ENCODE results near the gene TPM2.

The TPM2 gene
- long read RNA-seq, donor 1, transcript TPM2-203 (9 exons, 1,183 nt), result major isoform, 32 of 135 reads
- long read RNA-seq, donor 1, transcript TPM2-201 (9 exons, 1,018 nt), result minor isoform, 12 of 135 reads
- long read RNA-seq, donor 1, partial matches to known transcripts, result 83 of 135 reads
- long read RNA-seq, donor 1, other reads (novel, unspliced or antisense), result 5 of 135 reads
- long read RNA-seq, donor 2, transcript TPM2-201 (9 exons, 1,018 nt), result minor isoform, 9 of 50 reads
- long read RNA-seq, donor 2, transcript TPM2-203 (9 exons, 1,183 nt), result major isoform, 14 of 50 reads
- long read RNA-seq, donor 2, partial matches to known transcripts, result 27 of 50 reads
- long read RNA-seq, donor 2, other reads (novel, unspliced or antisense), result 0 of 50 reads
- long read RNA-seq, donor 3, transcript TPM2-203 (9 exons, 1,183 nt), result major isoform, 10 of 36 reads
- long read RNA-seq, donor 3, partial matches to known transcripts, result 21 of 36 reads
- long read RNA-seq, donor 3, other reads (novel, unspliced or antisense), result 0 of 36 reads
- long read RNA-seq, donor 4, transcript TPM2-203 (9 exons, 1,183 nt), result major isoform, 11 of 68 reads
- long read RNA-seq, donor 4, partial matches to known transcripts, result 48 of 68 reads
- long read RNA-seq, donor 4, other reads (novel, unspliced or antisense), result 5 of 68 reads
- long read RNA-seq, donor 5, transcript TPM2-203 (9 exons, 1,183 nt), result major isoform, 33 of 64 reads
- long read RNA-seq, donor 5, transcript TPM2-201 (9 exons, 1,018 nt), result minor isoform, 13 of 64 reads
- long read RNA-seq, donor 5, partial matches to known transcripts, result 18 of 64 reads
- long read RNA-seq, donor 5, other reads (novel, unspliced or antisense), result 0 of 64 reads
- long read RNA-seq, donor 6, transcript TPM2-201 (9 exons, 1,018 nt), result minor isoform, 7 of 68 reads
- long read RNA-seq, donor 6, transcript TPM2-203 (9 exons, 1,183 nt), result major isoform, 32 of 68 reads
- long read RNA-seq, donor 6, partial matches to known transcripts, result 24 of 68 reads
- long read RNA-seq, donor 6, other reads (novel, unspliced or antisense), result 5 of 68 reads
- long read RNA-seq, donor 7, transcript TPM2-203 (9 exons, 1,183 nt), result major isoform, 35 of 157 reads
- long read RNA-seq, donor 7, transcript TPM2-201 (9 exons, 1,018 nt), result minor isoform, 14 of 157 reads
- long read RNA-seq, donor 7, partial matches to known transcripts, result 98 of 157 reads
- long read RNA-seq, donor 7, other reads (novel, unspliced or antisense), result 5 of 157 reads
- long read RNA-seq, donor 8, transcript TPM2-201 (9 exons, 1,018 nt), result minor isoform, 6 of 74 reads
- long read RNA-seq, donor 8, transcript TPM2-203 (9 exons, 1,183 nt), result major isoform, 32 of 74 reads
- long read RNA-seq, donor 8, partial matches to known transcripts, result 36 of 74 reads
- long read RNA-seq, donor 8, other reads (novel, unspliced or antisense), result 0 of 74 reads

DNA sequence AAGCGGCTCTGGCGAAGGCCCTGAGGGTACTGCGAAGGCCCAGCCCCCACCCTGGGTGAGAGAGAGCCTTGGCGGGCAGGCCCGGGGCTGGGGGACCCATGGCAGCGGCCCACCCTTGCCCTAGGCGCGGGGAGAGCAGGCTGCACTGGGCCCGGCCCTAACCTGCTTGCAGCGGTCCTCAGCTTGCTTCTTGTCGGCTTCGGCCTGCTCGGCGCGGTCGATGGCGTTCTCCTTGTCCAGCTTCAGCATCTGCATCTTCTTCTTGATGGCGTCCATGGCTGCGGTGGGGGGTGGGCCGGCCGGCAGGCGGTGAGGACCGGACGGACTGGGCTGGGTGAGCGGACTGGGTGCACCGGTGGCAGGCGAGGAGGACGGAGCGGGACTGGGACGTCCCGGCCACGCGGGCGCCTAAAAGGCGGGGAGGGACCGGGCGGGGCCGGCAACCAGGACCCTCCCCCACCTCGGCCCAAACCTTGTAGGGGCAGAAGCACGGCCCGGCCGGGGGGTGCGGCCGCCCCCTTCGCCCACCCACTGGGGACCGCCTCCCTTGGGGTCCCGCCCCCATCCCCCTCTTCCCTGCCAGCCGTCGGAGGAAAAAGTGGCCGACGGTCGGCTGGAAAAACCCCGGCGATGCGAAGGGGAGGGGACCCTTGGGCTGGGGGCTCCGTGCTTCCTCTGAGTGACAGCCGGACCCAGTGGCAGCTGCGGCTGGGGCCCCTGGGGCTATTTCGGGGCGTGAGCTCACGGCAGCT is at the start of gene TPM2:
TPM2 (minus strand) TSS at position 384 of the 752 bp plus-strand sequence; CDS start at position 276, 108 bp downstream.
- DNase-seq, result peak; percentile 75

DNA sequence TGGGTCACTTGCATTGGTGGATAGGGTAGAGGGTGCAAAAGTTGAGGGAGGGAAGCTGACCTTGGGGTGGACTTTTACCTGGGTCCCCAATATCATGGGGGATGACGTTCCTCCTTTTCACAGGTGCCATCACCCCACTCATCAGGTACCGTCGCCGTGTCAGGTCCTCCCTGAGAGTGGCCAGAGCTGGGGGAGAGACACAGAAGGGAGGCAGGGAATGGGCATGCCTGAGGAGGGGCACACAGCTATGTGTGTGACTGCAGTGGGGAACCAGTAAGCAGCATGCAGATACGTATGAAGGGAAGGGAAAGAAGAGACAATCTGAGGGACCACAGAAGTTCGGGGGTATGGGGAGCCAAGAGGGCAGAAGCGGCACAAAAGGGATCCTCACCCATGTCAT is 49.2 kb upstream of the TPM2 start:
- DNase-seq, result no peak

DNA sequence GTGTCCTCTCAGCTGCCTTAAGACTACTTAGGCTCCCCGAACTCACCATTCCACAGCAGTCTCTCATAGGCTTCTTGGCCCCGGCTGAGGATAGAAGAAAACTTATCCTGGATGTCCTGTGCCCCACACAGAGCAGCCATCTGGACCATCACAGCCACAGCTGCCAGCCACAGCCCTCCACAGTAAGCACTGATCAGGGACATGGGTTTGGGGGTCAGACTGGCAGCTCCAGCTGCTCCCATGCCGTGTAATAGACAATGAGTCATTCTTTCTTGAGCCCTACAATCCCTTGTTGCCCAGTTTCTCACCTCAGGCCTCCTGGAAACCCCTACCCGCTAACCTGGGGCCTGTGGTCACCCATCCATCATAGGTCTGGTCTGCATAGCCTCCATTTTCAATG is 48.5 kb upstream of the TPM2 start:
- DNase-seq, result no peak

DNA sequence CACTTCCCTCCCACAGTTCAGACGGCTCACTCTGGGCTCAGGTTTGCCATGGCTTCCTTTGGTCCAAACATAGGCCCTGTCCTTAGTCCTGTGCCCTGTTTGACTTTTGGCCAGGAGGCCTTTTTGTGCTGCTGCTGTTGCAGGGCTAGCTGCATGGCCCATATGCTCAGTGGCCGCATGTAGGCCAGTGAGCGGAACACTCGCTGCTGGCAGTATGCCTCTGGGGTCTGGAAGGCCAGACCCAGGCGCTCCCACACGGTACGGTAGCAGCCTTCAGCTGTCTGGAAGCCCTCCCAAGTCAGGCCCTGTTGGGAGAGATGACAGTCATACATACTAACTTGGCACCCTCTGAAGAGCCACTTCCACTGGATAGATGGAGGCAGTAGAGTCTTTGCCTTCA is 47.4 kb upstream of the TPM2 start:
- DNase-seq, result no peak

DNA sequence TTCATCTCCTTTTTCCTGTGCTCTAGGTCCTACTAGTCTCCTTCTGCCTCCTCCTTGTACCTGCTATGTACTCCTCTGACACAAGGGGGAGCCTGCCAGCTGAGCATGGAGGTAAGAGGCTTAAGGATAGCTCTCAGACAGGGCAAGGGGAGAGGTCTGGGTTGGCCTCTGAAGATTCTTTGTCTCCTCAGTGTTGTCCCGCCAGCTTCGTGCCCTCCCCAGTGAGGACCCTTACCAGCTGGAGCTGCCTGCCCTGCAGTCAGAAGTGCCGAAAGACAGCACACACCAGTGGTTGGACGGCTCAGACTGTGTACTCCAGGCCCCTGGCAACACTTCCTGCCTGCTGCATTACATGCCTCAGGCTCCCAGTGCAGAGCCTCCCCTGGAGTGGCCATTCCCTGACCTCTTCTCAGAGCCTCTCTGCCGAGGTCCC is 46.5 kb upstream of the TPM2 start:
- DNase-seq, result no peak

DNA sequence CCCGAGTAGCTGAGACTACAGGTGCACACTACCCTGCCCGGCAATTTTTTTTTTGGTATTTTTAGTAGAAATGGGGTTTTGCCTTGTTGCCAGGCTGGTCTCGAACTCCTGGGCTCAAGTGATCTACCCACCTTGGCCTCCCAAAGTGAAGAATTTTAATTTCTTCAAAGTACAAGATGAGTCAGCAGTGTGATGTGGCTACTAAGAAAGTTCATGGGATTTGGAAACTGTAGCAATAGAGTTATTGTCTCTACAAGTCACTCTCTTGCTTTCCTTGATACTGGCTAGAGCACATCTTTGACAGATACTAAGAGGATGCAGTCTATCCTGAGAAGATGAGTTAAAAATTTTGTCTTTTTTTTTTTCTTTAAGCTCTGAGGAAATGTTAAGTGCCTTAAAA is 44.4 kb upstream of the TPM2 start:
- no peak for DNase-seq

DNA sequence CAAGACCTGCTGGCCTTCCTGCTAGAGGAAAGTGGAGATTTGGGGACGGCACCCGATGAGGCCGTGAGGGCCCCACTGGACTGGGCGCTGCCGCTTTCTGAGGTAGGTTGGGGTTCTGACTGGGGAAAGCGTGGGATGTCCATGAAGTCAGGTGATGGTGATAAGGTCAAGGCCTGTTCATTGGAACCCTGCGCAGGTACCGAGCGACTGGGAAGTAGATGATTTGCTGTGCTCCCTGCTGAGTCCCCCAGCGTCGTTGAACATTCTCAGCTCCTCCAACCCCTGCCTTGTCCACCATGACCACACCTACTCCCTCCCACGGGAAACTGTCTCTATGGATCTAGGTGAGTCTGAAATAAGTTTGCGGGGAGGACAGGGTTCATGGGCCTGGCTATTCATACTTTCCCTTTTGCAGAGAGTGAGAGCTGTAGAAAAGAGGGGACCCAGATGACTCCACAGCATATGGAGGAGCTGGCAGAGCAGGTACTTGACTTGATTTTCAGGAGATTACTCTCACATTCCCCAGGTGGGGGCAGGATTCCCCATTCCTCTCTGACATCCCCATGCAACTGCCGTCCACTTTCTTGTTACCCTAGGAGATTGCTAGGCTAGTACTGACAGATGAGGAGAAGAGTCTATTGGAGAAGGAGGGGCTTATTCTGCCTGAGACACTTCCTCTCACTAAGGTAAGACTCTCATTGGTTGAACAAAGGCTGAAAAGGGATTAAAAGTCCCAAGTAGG is 43.2 kb upstream of the TPM2 start:
- DNase-seq, result no peak

DNA sequence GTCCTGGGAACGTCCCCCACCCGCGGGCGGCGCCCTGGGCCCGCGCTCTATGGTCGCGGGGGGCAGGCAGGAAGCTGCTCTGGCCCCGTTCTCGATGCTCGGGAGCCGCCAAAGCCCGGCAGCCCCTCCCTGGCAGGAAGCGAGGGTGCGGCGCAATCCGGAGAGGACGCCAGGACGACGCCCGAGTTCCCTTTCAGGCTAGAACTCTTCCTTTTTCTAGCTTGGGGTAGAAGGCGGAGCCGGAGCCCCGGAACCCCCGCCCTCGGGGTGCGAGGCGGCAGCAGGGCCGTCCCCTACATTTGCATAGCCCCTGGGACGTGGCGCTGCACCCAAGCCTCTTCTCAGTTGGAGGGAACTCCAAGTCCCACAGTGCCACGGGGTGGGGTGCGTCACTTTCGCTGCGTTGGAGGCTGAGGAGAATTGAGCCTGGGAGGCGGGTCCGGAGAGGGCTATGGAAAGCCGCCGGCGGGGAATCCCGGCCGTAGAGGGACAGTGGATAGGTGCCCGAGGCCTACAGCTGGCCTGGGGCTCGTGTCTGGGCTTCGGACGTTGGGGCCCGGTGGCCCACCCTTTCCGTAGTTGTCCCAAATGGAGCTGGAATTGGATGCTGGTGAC is 42.6 kb upstream of the TPM2 start, which contains the start of the genes CREB3 and TLN1:
CREB3 (plus strand) TSS at position 482 of the 615 bp plus-strand sequence; CDS start at position 589, 107 bp downstream.
TLN1 (minus strand) TSS at position 11 of the 615 bp plus-strand sequence. CDS start 6,501 bp downstream, outside the sequence.
- DNase-seq, result peak; percentile 97

DNA sequence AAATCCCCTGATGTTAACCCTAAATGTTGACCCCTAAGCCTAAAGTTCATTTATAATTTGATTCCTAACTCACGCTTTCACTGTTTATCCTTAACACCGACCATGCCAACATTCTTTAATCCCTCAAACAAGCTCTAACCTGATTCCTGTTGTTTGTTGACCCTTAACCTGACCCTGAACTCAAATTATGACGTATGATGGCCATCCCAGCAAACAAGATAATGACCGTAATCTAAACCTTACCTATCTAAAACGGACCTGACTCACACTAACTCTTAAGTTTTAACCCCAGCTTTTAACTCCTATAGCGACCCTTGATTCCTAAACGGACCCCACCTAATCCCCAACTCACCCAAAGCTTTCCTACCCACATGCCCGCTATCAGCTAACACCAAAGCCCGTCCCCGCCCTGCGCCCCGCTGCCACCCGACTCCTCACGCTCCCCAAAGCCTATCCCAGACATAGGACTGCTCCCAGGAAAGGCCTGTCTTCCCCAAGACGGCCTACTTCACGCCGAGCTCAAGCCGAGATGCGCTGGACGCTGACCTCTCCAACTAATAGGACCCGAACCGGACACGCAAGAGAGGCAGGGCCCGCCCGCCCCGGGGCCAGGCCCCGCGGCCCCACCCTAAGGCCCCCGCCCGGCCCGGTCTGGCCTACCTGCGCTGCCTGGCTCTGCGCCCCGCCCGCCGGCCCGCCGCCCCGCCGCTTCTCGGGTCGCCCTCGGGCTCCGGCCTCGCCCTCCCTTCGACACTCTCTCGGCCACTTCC is 41.9 kb upstream of the TPM2 start:
- peak; percentile 56 for DNase-seq

DNA sequence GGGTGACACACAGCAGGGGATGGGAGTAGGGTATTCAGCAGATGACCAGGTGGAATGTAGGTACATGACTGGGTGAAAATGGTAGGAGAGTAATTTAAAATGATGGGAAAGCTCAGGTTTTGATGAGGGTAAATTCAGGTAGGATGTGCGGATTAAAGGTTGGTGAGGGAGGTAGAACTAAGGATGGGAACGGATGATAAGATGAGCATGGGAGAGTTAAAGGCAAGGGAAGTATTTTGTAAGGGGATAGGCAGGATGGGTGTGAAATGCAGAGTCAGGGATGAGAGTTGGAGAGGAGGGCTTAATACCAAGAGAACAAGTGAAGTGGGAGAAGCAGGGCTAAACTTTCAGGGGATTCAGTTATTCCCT is 40.7 kb upstream of the TPM2 start:
- no peak for DNase-seq

DNA sequence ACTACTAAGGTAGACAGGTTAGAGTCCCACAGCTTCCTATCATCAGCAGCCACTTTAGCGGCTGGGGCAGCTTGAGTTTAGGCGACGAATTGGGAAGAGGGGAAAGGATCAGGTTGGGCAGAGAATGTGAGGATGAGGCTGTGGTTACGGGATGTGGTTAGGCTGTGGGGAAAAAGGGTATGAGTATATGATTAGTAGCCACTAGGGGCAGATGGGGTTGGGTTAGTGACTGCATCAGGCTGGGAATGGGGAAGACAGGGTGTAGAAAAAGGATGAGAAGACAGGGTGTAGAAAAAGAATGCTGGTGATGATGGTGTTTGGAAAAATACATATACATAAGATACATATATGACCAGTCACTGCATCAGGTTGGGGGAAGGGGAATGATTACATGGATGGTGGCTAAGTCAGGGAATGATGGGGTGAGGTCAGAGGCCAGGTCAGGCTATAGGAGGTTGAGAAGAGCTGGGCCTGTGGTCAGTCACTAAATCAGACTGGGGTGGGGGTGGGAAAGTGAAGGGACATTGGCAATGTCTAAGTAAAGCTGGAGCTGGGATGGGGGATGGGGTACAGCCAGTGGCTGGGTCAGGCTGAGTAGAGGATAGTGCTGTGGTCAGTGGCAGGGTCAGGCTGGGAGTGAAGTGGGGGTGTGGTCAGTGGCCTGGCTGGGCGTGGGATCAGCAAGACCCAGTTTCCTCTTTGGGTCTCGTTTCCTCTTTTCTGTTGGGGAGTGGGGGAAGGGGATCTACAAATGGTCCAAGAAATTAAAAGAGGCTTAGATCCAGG is 40.2 kb upstream of the TPM2 start:
- no peak for DNase-seq

DNA sequence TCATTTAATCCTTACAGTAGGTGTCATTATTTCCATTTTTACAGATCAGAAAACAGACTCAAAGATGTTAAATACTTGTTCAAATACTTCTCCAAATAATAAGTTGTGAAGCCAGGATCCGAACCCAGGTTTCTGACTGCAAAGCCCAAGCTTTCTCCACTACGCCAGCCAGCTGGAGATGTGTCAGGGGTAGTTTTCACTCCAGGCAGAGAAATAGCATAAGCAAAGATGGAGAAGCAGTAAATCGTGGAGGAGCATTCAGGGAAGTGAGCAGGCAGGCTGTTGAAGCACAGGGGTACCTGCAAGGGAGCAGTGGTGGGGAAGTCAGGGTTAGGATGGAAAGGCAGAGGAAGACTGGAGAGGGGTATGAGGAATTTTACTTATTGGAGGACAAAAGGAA is 39.4 kb upstream of the TPM2 start:
- DNase-seq, result no peak

DNA sequence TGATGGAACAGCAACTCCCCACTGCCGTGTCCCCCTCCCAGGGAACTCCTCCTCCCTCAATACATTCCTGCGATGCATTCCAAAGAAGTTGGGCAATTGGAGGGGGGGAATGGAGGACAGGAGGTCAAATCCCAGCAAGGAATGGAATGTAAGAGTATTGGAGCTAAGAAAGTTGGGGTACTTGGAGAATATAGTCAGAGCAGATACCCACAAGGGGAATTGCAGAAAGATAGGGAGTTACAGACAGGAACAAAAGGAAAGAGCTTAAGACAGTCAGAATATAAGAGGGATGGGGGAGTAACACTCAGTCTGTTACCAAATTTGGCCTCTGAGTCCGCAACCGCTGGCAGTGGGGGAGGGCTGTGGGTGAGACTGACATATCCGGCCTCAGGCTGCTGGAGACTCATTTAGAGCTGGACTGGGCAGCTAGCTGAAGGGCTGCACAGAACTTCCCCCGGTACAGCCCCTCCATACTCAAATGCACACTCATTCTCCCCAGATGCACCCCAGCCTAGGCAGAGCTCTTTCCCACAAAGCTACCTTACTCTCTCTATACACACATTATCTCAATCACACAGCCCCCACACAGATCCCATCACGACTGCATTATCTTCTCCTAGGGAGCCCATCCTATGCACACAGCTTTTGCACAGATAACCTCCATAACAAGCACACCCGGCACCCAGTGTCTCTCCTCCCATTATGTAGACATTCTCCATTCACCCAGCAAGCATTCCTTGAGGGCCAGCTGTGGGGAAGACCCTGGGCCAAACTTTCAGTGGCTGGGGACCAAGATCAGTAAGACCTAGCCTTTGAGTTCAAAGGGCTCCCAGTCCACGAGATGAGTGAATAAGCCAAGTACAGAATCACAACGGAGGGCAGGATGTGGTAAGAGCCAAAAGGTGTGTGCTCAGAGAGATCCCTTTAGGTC is 38.6 kb upstream of the TPM2 start:
- DNase-seq, result peak; percentile 64

DNA sequence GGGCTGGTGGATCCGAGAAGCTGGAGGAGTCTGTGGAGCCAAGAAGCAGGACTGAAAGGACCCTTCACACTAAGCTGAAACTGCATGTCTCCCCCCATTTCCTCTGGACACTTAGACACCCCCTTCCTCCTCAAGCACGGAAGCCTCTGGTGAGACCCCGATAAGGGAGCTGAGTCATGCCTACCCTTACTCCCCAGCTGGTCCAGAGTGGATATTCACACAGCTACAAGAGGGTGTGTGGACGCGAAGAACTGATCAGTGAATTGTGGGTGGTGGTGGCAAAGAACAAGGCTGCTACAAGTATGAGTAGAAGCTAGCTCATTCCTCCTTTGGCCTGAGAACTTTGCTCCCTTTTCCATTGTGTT is 37.9 kb upstream of the TPM2 start:
- DNase-seq, result no peak

DNA sequence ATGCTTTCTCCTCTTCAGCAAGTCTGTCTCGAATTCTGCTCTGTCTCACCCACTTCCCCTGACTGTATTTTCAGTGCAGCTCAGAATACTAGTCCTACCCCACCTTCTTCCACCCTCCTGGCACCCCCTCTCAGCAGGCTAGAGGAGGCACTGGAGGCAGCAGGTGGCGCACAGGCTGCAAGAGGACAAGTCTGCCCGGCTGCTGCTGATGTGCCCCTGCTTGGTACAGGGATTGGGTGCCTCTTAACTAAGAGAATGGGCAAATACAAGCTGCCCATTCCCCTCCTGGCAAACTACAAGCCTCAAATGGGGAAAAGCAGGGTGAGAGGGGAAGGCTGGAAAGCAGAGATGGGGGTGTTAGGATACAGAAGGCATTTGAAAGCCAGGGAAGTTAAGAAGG is 37.2 kb upstream of the TPM2 start:
- DNase-seq, result no peak

DNA sequence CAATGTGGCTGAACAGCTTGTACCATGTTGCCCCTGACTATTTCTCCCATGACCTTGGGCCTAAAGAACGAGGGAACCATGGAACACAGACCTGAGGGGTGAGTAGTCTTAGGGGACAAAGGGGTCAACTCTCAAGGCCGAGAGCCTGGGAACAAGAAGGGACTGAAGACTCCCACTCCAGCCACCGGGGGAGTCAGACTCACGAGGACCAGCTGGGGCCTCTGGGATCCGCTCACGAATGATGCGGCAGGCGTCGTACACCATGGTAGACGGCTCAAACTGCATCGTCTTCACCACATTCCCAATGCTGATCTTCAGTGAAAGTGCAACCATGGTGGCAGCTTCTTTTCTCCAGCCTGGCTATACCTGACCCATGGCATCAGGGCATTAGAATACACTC is 35.6 kb upstream of the TPM2 start:
- no peak for DNase-seq

DNA sequence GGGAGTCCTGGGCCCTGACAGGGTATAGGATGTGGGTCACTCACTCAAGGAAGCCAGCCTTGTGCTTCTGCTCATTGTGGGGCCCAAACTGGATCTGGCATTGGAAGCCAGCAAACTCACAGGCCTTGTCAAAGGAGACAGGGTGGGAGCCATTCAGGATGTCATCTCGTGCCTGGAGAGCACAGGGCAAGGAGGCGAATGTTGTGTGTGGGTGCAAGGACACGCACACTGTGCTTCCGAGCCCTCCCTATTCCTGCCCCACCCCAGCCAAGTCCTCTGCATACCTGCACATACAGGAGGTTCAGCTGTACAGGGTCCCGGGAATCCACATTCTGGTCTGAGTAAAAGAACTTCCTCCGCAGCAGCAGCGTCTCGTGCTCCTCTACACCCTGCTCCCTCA is 34.2 kb upstream of the TPM2 start:
- no peak for DNase-seq

All from right kidney (tissue), 9 donors.